ENCODE results near the gene ARHGAP19. TPM values are rescaled to one million over a fixed set of nuclear protein-coding genes. Genes with fewer than 3 reads are reported as not detected.

The ARHGAP19 gene
- total RNA-seq, 4 donors from 2014 or later, result 7.0 to 11.0 (median 8.5) TPM

GRCh38 chr10:97329766-97330165, 37.3 kb upstream of the ARHGAP19 start:
- no peaks in the 10 kb centered on the region for H3K36me3 ChIP-seq
- no peak for TF ChIP-seq CTCF (IDR thresholded peaks at IDR 0.05)
- no peak for TF ChIP-seq POLR2A (IDR thresholded peaks at IDR 0.05)
- H3K9me3 ChIP-seq, result no peaks in the 10 kb centered on the region
- H3K27ac ChIP-seq, result no peak overlapping the region
- intact Hi-C loops (cut with DNase I), result loop anchor here (10.0 kb wide), 1 partner anchor 45 kb away; no protein-coding TSS in a partner anchor
- peaks cover 20 to 31% of the 10 kb centered on the region in 2 donors for H3K4me1 ChIP-seq
- H3K27me3 ChIP-seq, result no peaks in the 10 kb centered on the region
- no peak for DNase-seq
- H3K4me3 ChIP-seq (replicated peaks in 1 of 3), result no peak overlapping the region
- WGBS, 2 donors, result 88 to 93% methylated on average over 5 of the region's 5 CpGs

GRCh38 chr10:97328646-97329453, 36.4 kb upstream of the ARHGAP19 start:
- H3K4me3 ChIP-seq (replicated peaks in 1 of 3), result no peak overlapping the region
- intact Hi-C loops (cut with DNase I), result no loop called here
- no peaks in the 10 kb centered on the region for H3K27me3 ChIP-seq
- TF ChIP-seq POLR2A (IDR thresholded peaks at IDR 0.05) (no peak), CTCF (IDR thresholded peaks at IDR 0.05) (no peak)
- H3K27ac ChIP-seq, result no peak overlapping the region
- H3K36me3 ChIP-seq, result no peaks in the 10 kb centered on the region
- H3K4me1 ChIP-seq, result peaks cover 20 to 31% of the 10 kb centered on the region in 2 donors
- no peak for DNase-seq
- no peaks in the 10 kb centered on the region for H3K9me3 ChIP-seq
- WGBS, 2 donors, result 84 to 93% methylated on average over 3 of the region's 3 CpGs

GRCh38 chr10:97327348-97328294, 35.2 kb upstream of the ARHGAP19 start:
- intact Hi-C loops (cut with DNase I), result no loop called here
- Histone ChIP-seq H3K27me3 (no peaks in the 10 kb centered on the region), H3K9me3 (no peaks in the 10 kb centered on the region), H3K4me1 (peaks cover 20 to 31% of the 10 kb centered on the region in 2 donors), H3K36me3 (no peaks in the 10 kb centered on the region), H3K4me3 (replicated peaks in 1 of 3) (no peak overlapping the region), H3K27ac (no peak overlapping the region)
- TF ChIP-seq CTCF (IDR thresholded peaks at IDR 0.05) (no peak), POLR2A (IDR thresholded peaks at IDR 0.05) (no peak)
- 80 to 85% methylated on average over 7 of the region's 7 CpGs for WGBS, 2 donors
- DNase-seq, result no peak

GRCh38 chr10:97325754-97326153, 33.3 kb upstream of the ARHGAP19 start:
- H3K4me3 ChIP-seq (replicated peaks in 1 of 3), result no peak overlapping the region
- no peak overlapping the region for H3K27ac ChIP-seq
- 67 to 80% methylated on average over 9 of the region's 9 CpGs for WGBS, 2 donors
- intact Hi-C loops (cut with DNase I), result no loop called here
- no peaks in the 10 kb centered on the region for H3K9me3 ChIP-seq
- H3K27me3 ChIP-seq, result no peaks in the 10 kb centered on the region
- no peaks in the 10 kb centered on the region for H3K36me3 ChIP-seq
- TF ChIP-seq CTCF (IDR thresholded peaks at IDR 0.05), result no peak
- TF ChIP-seq POLR2A (IDR thresholded peaks at IDR 0.05), result no peak
- no peak for DNase-seq
- peaks cover 6 to 23% of the 10 kb centered on the region in 2 donors for H3K4me1 ChIP-seq

Measured in thyroid gland (tissue), 4 donors.